WTC11 (cell line): ENCODE data around the gene SMG1.
"Not testable (repeated sequence)": the region's sequence is repeated elsewhere in the genome, so short reads cannot be mapped to it uniquely, and the experiment has no call there.

Experiments used
- E2F4 ChIP-seq: sonication (generic); formaldehyde crosslinking; IDR thresholded peaks from 2 replicates; pipeline ENCODE4 v1.8.1; 2022; ENCODE audit warnings: low read depth, mild to moderate bottlenecking, moderate library complexity, missing genetic modification reagents, borderline replicate concordance
- ETV6 ChIP-seq: sonication (generic); formaldehyde crosslinking; IDR thresholded peaks from 2 replicates; pipeline ENCODE4 v1.8.1; 2022; ENCODE audit warnings: mild to moderate bottlenecking, missing genetic modification reagents
- GRHL2 ChIP-seq: fragments of 250-450 bp; sonication (Bioruptor Pico); IDR thresholded peaks from 2 replicates; pipeline ENCODE4 v1.8.0; 2022; ENCODE audit warnings: mild to moderate bottlenecking, moderate library complexity; ENCODE audit not compliant: insufficient replicate concordance, severe bottlenecking
- NR1H2 ChIP-seq: sonication (generic); formaldehyde crosslinking; IDR thresholded peaks from 2 replicates; pipeline ENCODE4 v1.9.0; 2021; ENCODE audit warnings: mild to moderate bottlenecking, moderate library complexity, missing genetic modification reagents
- NR2C2 ChIP-seq: sonication (generic); formaldehyde crosslinking; IDR thresholded peaks from 2 replicates; pipeline ENCODE4 v1.8.0; 2022; ENCODE audit warnings: mild to moderate bottlenecking, missing genetic modification reagents
- STAT6 ChIP-seq: sonication (generic); formaldehyde crosslinking; conservative IDR thresholded peaks from 2 replicates; pipeline ENCODE4 v1.8.1; 2023; ENCODE audit warnings: mild to moderate bottlenecking, low read depth, missing genetic modification reagents, moderate library complexity
- ZNF532 ChIP-seq: fragments of 250-450 bp; sonication (Bioruptor Pico); IDR thresholded peaks from 2 replicates; pipeline ENCODE4 v1.9.0; 2021; ENCODE audit warnings: mild to moderate bottlenecking, borderline replicate concordance
- TF ChIP-seq, protein P1 (sequence below): fragments of 200-600 bp; IDR thresholded peaks from 2 replicates; pipeline ENCODE4 v1.8.0; 2022; ENCODE audit warnings: antibody characterized with exemption

- TF ChIP-seq ETV6; STAT6 (CRISPR knock-in tag); GRHL2 (CRISPR knock-in tag); NR1H2 (CRISPR knock-in tag); ZNF532; E2F4 (CRISPR knock-in tag); NR2C2 (CRISPR knock-in tag): not testable (repeated sequence)
- TF ChIP-seq, protein P1, sequence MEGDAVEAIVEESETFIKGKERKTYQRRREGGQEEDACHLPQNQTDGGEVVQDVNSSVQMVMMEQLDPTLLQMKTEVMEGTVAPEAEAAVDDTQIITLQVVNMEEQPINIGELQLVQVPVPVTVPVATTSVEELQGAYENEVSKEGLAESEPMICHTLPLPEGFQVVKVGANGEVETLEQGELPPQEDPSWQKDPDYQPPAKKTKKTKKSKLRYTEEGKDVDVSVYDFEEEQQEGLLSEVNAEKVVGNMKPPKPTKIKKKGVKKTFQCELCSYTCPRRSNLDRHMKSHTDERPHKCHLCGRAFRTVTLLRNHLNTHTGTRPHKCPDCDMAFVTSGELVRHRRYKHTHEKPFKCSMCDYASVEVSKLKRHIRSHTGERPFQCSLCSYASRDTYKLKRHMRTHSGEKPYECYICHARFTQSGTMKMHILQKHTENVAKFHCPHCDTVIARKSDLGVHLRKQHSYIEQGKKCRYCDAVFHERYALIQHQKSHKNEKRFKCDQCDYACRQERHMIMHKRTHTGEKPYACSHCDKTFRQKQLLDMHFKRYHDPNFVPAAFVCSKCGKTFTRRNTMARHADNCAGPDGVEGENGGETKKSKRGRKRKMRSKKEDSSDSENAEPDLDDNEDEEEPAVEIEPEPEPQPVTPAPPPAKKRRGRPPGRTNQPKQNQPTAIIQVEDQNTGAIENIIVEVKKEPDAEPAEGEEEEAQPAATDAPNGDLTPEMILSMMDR, result not testable (repeated sequence)
Measured at GRCh38 chr16:18777664-18778063, 148.5 kb downstream of the SMG1 start.
